Measurements from ENCODE around the gene ELK3.

Gene ELK3

GRCh38 chr12:96156211-96156610 is 38.0 kb upstream of the ELK3 start:
- Histone ChIP-seq H3K27me3 (ENCODE audit: insufficient read depth, poor library complexity, severe bottlenecking) (no peaks in the 10 kb centered on the region), H3K4me3 (replicated peaks; ENCODE audit: insufficient read depth, low read length) (no peak overlapping the region), H3K27ac (replicated peaks) (no peak overlapping the region)
- no peak for DNase-seq (ENCODE audit: low read depth in 1 of 2, low spot score in 1 of 2)
- TF ChIP-seq CTCF (IDR thresholded peaks at IDR 0.05; ENCODE audit: insufficient read depth, low read length) = no peak
- no peak for TF ChIP-seq POLR2AphosphoS5 (IDR thresholded peaks at IDR 0.05; ENCODE audit: low read depth)
- no peak for TF ChIP-seq SPI1 (IDR thresholded peaks at IDR 0.05; ENCODE audit: borderline replicate concordance, low read depth)
- TF ChIP-seq GABPA (IDR thresholded peaks at IDR 0.05; ENCODE audit: low read depth) = no peak
- TF ChIP-seq, protein P1, sequence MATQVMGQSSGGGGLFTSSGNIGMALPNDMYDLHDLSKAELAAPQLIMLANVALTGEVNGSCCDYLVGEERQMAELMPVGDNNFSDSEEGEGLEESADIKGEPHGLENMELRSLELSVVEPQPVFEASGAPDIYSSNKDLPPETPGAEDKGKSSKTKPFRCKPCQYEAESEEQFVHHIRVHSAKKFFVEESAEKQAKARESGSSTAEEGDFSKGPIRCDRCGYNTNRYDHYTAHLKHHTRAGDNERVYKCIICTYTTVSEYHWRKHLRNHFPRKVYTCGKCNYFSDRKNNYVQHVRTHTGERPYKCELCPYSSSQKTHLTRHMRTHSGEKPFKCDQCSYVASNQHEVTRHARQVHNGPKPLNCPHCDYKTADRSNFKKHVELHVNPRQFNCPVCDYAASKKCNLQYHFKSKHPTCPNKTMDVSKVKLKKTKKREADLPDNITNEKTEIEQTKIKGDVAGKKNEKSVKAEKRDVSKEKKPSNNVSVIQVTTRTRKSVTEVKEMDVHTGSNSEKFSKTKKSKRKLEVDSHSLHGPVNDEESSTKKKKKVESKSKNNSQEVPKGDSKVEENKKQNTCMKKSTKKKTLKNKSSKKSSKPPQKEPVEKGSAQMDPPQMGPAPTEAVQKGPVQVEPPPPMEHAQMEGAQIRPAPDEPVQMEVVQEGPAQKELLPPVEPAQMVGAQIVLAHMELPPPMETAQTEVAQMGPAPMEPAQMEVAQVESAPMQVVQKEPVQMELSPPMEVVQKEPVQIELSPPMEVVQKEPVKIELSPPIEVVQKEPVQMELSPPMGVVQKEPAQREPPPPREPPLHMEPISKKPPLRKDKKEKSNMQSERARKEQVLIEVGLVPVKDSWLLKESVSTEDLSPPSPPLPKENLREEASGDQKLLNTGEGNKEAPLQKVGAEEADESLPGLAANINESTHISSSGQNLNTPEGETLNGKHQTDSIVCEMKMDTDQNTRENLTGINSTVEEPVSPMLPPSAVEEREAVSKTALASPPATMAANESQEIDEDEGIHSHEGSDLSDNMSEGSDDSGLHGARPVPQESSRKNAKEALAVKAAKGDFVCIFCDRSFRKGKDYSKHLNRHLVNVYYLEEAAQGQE (IDR thresholded peaks at IDR 0.05; ENCODE audit: insufficient replicate concordance, low read depth) = no peak

DNA sequence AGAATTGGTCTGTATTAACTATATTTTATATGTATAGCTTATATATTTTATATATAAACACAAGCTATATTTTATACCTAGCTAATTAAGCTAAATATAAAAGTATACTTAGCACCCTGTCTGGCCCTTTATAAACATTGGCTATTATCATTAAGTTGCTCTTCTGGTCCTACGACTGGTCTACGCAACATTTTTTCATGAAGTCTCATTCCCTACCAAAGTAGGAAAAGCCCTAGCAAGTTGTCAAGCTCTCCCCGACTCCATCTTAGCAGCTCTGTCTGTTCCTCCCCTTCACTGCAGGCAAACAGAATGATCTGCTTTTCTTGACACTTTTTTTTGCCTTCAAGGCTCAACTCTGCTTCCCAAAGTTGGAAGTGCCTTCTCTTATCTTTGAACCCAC is 36.7 kb upstream of the ELK3 start:
- no peaks in the 10 kb centered on the region for H3K27me3 ChIP-seq (ENCODE audit: insufficient read depth, poor library complexity, severe bottlenecking)
- H3K27ac ChIP-seq (replicated peaks) = no peak overlapping the region
- DNase-seq (ENCODE audit: low read depth in 1 of 2, low spot score in 1 of 2) = no peak
- no peak overlapping the region for H3K4me3 ChIP-seq (replicated peaks; ENCODE audit: insufficient read depth, low read length)
- TF ChIP-seq GABPA (IDR thresholded peaks at IDR 0.05; ENCODE audit: low read depth) (no peak), SPI1 (IDR thresholded peaks at IDR 0.05; ENCODE audit: borderline replicate concordance, low read depth) (no peak)

- TF ChIP-seq POLR2AphosphoS5 (IDR thresholded peaks at IDR 0.05; ENCODE audit: low read depth) (no peak), SPI1 (IDR thresholded peaks at IDR 0.05; ENCODE audit: borderline replicate concordance, low read depth) (no peak), CTCF (IDR thresholded peaks at IDR 0.05; ENCODE audit: insufficient read depth, low read length) (no peak), GABPA (IDR thresholded peaks at IDR 0.05; ENCODE audit: low read depth) (no peak)
- TF ChIP-seq, protein P1 (IDR thresholded peaks at IDR 0.05; ENCODE audit: insufficient replicate concordance, low read depth) = no peak
- no peaks in the 10 kb centered on the region for H3K27me3 ChIP-seq (ENCODE audit: insufficient read depth, poor library complexity, severe bottlenecking)
- no peak overlapping the region for H3K27ac ChIP-seq (replicated peaks)
- no peak for DNase-seq (ENCODE audit: low read depth in 1 of 2, low spot score in 1 of 2)
- no peak overlapping the region for H3K4me3 ChIP-seq (replicated peaks; ENCODE audit: insufficient read depth, low read length)
These were observed 29.0 kb upstream of the ELK3 start for GRCh38 chr12:96164951-96165811.

- Histone ChIP-seq H3K4me3 (replicated peaks; ENCODE audit: insufficient read depth, low read length) (no peak overlapping the region), H3K27me3 (ENCODE audit: insufficient read depth, poor library complexity, severe bottlenecking) (no peaks in the 10 kb centered on the region), H3K27ac (replicated peaks) (no peak overlapping the region)
- TF ChIP-seq POLR2AphosphoS5 (IDR thresholded peaks at IDR 0.05; ENCODE audit: low read depth) (no peak), SPI1 (IDR thresholded peaks at IDR 0.05; ENCODE audit: borderline replicate concordance, low read depth) (no peak), GABPA (IDR thresholded peaks at IDR 0.05; ENCODE audit: low read depth) (no peak), CTCF (IDR thresholded peaks at IDR 0.05; ENCODE audit: insufficient read depth, low read length) (no peak)
- TF ChIP-seq, protein P1 (IDR thresholded peaks at IDR 0.05; ENCODE audit: insufficient replicate concordance, low read depth) = no peak
- DNase-seq (ENCODE audit: low read depth in 1 of 2, low spot score in 1 of 2) = no peak
These were observed 27.4 kb upstream of the ELK3 start for GRCh38 chr12:96166765-96167164.
